IMR-90 (cell line): ENCODE results near the gene CDKAL1. TPM values are rescaled to one million over a fixed set of nuclear protein-coding genes. Genes with fewer than 3 reads are reported as not detected.
"Not testable (repeated sequence)": the region's sequence is repeated elsewhere in the genome, so short reads cannot be mapped to it uniquely, and the experiment has no call there.

ENCODE experiments used
- ATAC-seq: fragments of 200-7000 bp; cut with Tn5 transposase; 2 replicates; pipeline ENCODE4 v1.9.1; 2020; ENCODE audit warnings: low read depth, mild to moderate bottlenecking, moderate library complexity
- BruUV-seq: library from RNA; stranded (reverse); fragments of 400-500 nt; replicated peaks from 2 replicates; lab custom pipeline; 2021; lab: Mats Ljungman, UMichigan
- CTCF ChIA-PET: fragments of 300-600 bp; formaldehyde crosslinking; extraction: SDS; loops from one replicate; lab custom pipeline; 2021; ENCODE audit warnings: antibody characterized with exemption; lab: Yijun Ruan, JAX
- POLR2A ChIA-PET: fragments of 300-600 bp; sonication (Branson Sonifier 250); formaldehyde crosslinking; loops from one replicate; lab custom pipeline; 2022; ENCODE audit warnings: antibody characterized with exemption; ENCODE audit not compliant: unreplicated experiment; lab: Charles Lee
- DNase-seq: peaks from one replicate; pipeline ENCODE4 v3.0.0; 2013
- H2AFZ ChIP-seq: replicated peaks from 2 replicates; pipeline ENCODE3; 2013; ENCODE audit warnings: low read length, mild to moderate bottlenecking; ENCODE audit not compliant: poor library complexity
- H2AK5ac ChIP-seq: 2 replicates; pipeline ENCODE4 v1.6.1; 2013; ENCODE audit warnings: low read depth, low read length, inconsistent platforms
- H2AK9ac ChIP-seq: replicated peaks from 2 replicates; pipeline ENCODE3; 2013; ENCODE audit warnings: mild to moderate bottlenecking, low read depth, low read length, moderate library complexity; ENCODE audit not compliant: poor library complexity
- H2BK120ac ChIP-seq: 2 replicates; pipeline ENCODE4 v1.6.1; 2013; ENCODE audit warnings: low read depth, low read length, inconsistent platforms
- H2BK15ac ChIP-seq: 3 replicates; pipeline ENCODE4 v1.6.1; 2013; ENCODE audit warnings: low read depth, low read length, inconsistent platforms
- H2BK20ac ChIP-seq: 2 replicates; pipeline ENCODE4 v1.6.1; 2013; ENCODE audit warnings: low read depth, mild to moderate bottlenecking, inconsistent platforms, low read length, moderate library complexity
- H2BK5ac ChIP-seq: 2 replicates; pipeline ENCODE4 v1.6.1; 2013; ENCODE audit warnings: mild to moderate bottlenecking, low read depth, low read length, inconsistent platforms; ENCODE audit not compliant: poor library complexity, severe bottlenecking
- H3K14ac ChIP-seq: replicated peaks from 2 replicates; pipeline ENCODE4 v1.6.1; 2013; ENCODE audit warnings: low read depth, low read length, inconsistent platforms
- H3K18ac ChIP-seq: 2 replicates; pipeline ENCODE4 v1.6.1; 2013; ENCODE audit warnings: low read depth, low read length, control low read depth
- H3K23ac ChIP-seq: 2 replicates; pipeline ENCODE4 v1.6.1; 2013; ENCODE audit warnings: low read depth, low read length, inconsistent platforms
- H3K27ac ChIP-seq: 2 replicates; pipeline ENCODE4 v1.5.1; 2013; ENCODE audit warnings: mild to moderate bottlenecking, control low read depth, low read length; ENCODE audit not compliant: insufficient read depth
- H3K27me3 ChIP-seq: 2 replicates; pipeline ENCODE4 v1.6.1; 2013; ENCODE audit warnings: low read length; ENCODE audit not compliant: control insufficient read depth, insufficient read depth
- H3K36me3 ChIP-seq: 2 replicates; pipeline ENCODE4 v1.6.1; 2013; ENCODE audit warnings: low read length, mixed read lengths; ENCODE audit not compliant: control insufficient read depth, insufficient read depth
- H3K4ac ChIP-seq: 2 replicates; pipeline ENCODE4 v1.6.1; 2013; ENCODE audit warnings: low read depth, low read length, inconsistent platforms
- H3K4me1 ChIP-seq: 2 replicates; pipeline ENCODE4 v1.6.1; 2013; ENCODE audit warnings: low read length, mixed read lengths; ENCODE audit not compliant: control insufficient read depth, insufficient read depth
- H3K4me2 ChIP-seq: 2 replicates; pipeline ENCODE4 v1.6.1; 2013; ENCODE audit warnings: low read depth, mild to moderate bottlenecking, control low read depth, low read length, moderate library complexity
- H3K4me3 ChIP-seq: 2 replicates; pipeline ENCODE4 v1.5.1; 2013; ENCODE audit warnings: low read depth, mild to moderate bottlenecking, control low read depth, low read length, moderate library complexity; ENCODE audit not compliant: insufficient read depth
- H3K56ac ChIP-seq: 2 replicates; pipeline ENCODE4 v1.6.1; 2013; ENCODE audit warnings: low read length, inconsistent platforms; ENCODE audit not compliant: insufficient read depth; ENCODE audit errors: extremely low read depth
- H3K79me1 ChIP-seq, 2 experiments: 2 replicates each; pipeline ENCODE4 v1.6.1; 2013; ENCODE audit warnings: low read length in 2 of 2, inconsistent platforms in 1 of 2, low read depth in 1 of 2
- H3K9ac ChIP-seq: 2 replicates; pipeline ENCODE4 v1.6.1; 2013; ENCODE audit warnings: low read depth, low read length, control low read depth
- H3K9me1 ChIP-seq: 2 replicates; pipeline ENCODE4 v1.6.1; 2013; ENCODE audit warnings: low read length, inconsistent platforms; ENCODE audit not compliant: insufficient read depth
- H3K9me3 ChIP-seq: 2 replicates; pipeline ENCODE4 v1.6.1; 2013; ENCODE audit warnings: low read length; ENCODE audit not compliant: control insufficient read depth, insufficient read depth
- H4K20me1 ChIP-seq: 2 replicates; pipeline ENCODE4 v1.6.1; 2013; ENCODE audit warnings: low read length, inconsistent platforms; ENCODE audit not compliant: insufficient read depth
- H4K5ac ChIP-seq: 2 replicates; pipeline ENCODE4 v1.6.1; 2013; ENCODE audit warnings: mild to moderate bottlenecking, low read depth, low read length, control low read depth
- H4K8ac ChIP-seq, 2 experiments: 2 replicates each; pipeline ENCODE4 v1.6.1; 2013; ENCODE audit warnings: low read depth in 2 of 2, low read length in 2 of 2, control low read depth in 1 of 2, inconsistent platforms in 1 of 2
- H4K91ac ChIP-seq: 2 replicates; pipeline ENCODE4 v1.6.1; 2013; ENCODE audit warnings: low read depth, low read length, inconsistent platforms; ENCODE audit not compliant: insufficient read depth
- WGBS, 2 experiments: methylation state at CpG; one replicate each; pipeline versions ENCODE4 v1.1.5 to v1.1.7; 2013; ENCODE audit warnings: missing lambda C conversion rate in 2 of 2; ENCODE audit not compliant: insufficient read length in 1 of 2; ENCODE audit errors: extremely low coverage in 2 of 2; 5-methylcytosine and 5-hydroxymethylcytosine counted together
- dilution Hi-C: fragments of 300-500 bp; cut with HindIII; formaldehyde crosslinking; loops from one replicate; pipeline ENCODE4 v1.14.3; 2018; ENCODE audit warnings: low sequenced_read_pairs; ENCODE audit not compliant: unreplicated experiment
- in situ Hi-C: fragments of 300-500 bp; cut with MboI; formaldehyde crosslinking; loops from 3 replicates; pipeline ENCODE4 v1.14.3; 2019; ENCODE audit warnings: low sequenced_read_pairs, inconsistent platforms, mixed read lengths
- intact Hi-C: fragments of 100-400 bp; cut with micrococcal nuclease; formaldehyde crosslinking; loops from 2 replicates; pipeline ENCODE4 v1.10.0; 2022
- polyA plus RNA-seq, 3 experiments: library from polyadenylated mRNA; depleted of rRNA; stranded (reverse); fragments of >200 nt; gene quantifications; 2 replicates each; pipeline ENCODE4 v1.2.3, GENCODE V29; 2012; ENCODE audit warnings: low replicate concordance in 1 of 3
- total RNA-seq: library from RNA; depleted of rRNA; stranded (reverse); fragments of >200 nt; gene quantifications from 2 replicates; pipeline ENCODE4 v1.2.3, GENCODE V29; 2012

CDKAL1 gene
- total and polyA plus RNA-seq, 2 of the 4 experiments (the other 2 are of a cell fraction), result 3.7 to 13.1 TPM

DNA sequence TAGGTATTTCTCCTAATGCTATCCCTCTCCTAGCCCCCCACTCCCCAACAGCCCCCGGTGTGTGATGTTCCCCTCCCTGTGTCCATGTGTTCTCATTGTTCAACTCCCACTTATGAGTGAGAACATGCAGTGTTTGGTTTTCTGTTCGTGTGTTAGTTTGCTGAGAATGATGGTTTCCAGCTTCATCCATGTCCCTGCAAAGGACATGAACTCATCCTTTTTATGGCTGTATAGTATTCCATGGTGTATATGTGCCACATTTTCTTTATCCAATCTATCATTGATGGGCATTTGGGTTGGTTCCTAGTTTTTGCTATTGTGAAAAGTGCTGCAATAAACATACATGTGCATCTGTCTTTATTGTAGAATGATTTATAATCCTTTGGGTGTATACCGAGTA lies 56.2 kb downstream of the CDKAL1 start:
- H3K27ac ChIP-seq, H3K4me1 ChIP-seq, intact Hi-C loops: not testable (repeated sequence)

DNA sequence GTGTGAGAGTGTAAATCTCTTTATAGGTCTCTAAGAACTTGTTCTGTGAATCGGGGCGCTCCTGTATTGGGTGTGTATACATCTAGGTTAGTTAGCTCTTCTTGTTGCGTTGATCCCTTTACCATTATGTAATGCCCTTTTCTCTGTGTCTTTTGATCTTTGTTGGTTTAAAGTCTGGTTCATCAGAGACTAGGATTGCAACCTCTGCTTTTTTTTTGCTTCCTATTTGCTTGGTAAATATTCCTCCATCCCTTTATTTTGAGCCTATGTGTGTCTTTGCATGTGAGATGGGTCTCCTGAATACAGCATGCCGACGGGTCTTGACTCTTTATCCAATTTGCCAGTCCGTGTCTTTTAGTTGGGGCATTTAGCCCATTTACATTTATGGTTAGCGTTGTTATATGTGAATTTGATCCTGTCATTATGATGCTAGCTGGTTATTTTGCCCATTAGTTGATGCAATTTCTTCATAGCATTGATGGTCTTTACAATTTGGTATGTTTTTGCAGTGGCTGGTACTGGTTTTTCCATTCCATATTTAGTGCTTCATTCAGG lies 60.1 kb downstream of the CDKAL1 start:
- dilution Hi-C loops, H3K9me3 ChIP-seq, H4K20me1 ChIP-seq, in situ Hi-C loops, H2BK5ac ChIP-seq, H3K4me2 ChIP-seq, H3K9ac ChIP-seq, H3K4me3 ChIP-seq, CTCF ChIA-PET, H3K27me3 ChIP-seq, ATAC-seq, H4K91ac ChIP-seq, H3K4me1 ChIP-seq, H3K79me1 ChIP-seq, H2BK20ac ChIP-seq, H2AK5ac ChIP-seq, H3K18ac ChIP-seq, BruUV-seq, H3K23ac ChIP-seq, DNase-seq, H4K8ac ChIP-seq, H4K5ac ChIP-seq, H3K4ac ChIP-seq, H2AFZ ChIP-seq, POLR2A ChIA-PET, H2AK9ac ChIP-seq, H3K36me3 ChIP-seq, H3K56ac ChIP-seq, H3K14ac ChIP-seq, H2BK15ac ChIP-seq, H3K9me1 ChIP-seq, H2BK120ac ChIP-seq, H3K27ac ChIP-seq, intact Hi-C loops: not testable (repeated sequence)
- WGBS, 2 experiments, result no CpG with 5 or more reads among the region's 7 CpGs

More for the DNA sequence above, 56.2 kb downstream of the CDKAL1 start:
- H2AFZ ChIP-seq, H3K4me3 ChIP-seq, dilution Hi-C loops, H2AK5ac ChIP-seq, POLR2A ChIA-PET, H3K4ac ChIP-seq, CTCF ChIA-PET, H4K91ac ChIP-seq, H4K20me1 ChIP-seq, H3K79me1 ChIP-seq, BruUV-seq, H3K4me2 ChIP-seq, DNase-seq, H4K5ac ChIP-seq, H2BK5ac ChIP-seq, H3K23ac ChIP-seq, ATAC-seq, H3K27me3 ChIP-seq, H2BK20ac ChIP-seq, H3K9me1 ChIP-seq, H3K56ac ChIP-seq, in situ Hi-C loops, H2BK120ac ChIP-seq, H3K36me3 ChIP-seq, H3K9ac ChIP-seq, H3K18ac ChIP-seq, H3K14ac ChIP-seq, H2BK15ac ChIP-seq, H4K8ac ChIP-seq, H3K9me3 ChIP-seq, H2AK9ac ChIP-seq: not testable (repeated sequence)
- no CpG with 5 or more reads among the region's 3 CpGs for WGBS, 2 experiments
